Osteoblast (primary cell): ENCODE results near the gene EIF3J. TPM values are rescaled to one million over a fixed set of nuclear protein-coding genes. Genes with fewer than 3 reads are reported as not detected.

Source experiments
- DNase-seq: peaks from one replicate; pipeline ENCODE4 v3.0.0; 2011; ENCODE audit warnings: low spot score, mixed read lengths; ENCODE audit not compliant: insufficient read length; ENCODE audit errors: missing footprints
- H2AFZ ChIP-seq: 2 replicates; pipeline ENCODE4 v1.6.0; 2011; ENCODE audit warnings: mild to moderate bottlenecking, low read length
- H3K27ac ChIP-seq: 2 replicates; pipeline ENCODE4 v1.5.1; 2011; ENCODE audit warnings: mild to moderate bottlenecking, low read depth, low read length, moderate library complexity
- H3K27me3 ChIP-seq: 2 replicates; pipeline ENCODE4 v1.6.0; 2012; ENCODE audit warnings: mild to moderate bottlenecking, control low read depth, inconsistent platforms, low read length, moderate library complexity; ENCODE audit not compliant: insufficient read depth
- H3K36me3 ChIP-seq: 2 replicates; pipeline ENCODE4 v1.5.1; 2011; ENCODE audit warnings: mild to moderate bottlenecking, low read length, control low read depth, moderate library complexity; ENCODE audit not compliant: insufficient read depth
- H3K4me1 ChIP-seq: 2 replicates; pipeline ENCODE4 v1.5.1; 2011; ENCODE audit warnings: mild to moderate bottlenecking, low read length, control low read depth, moderate library complexity; ENCODE audit not compliant: insufficient read depth
- H3K4me2 ChIP-seq: 2 replicates; pipeline ENCODE4 v1.6.0; 2011; ENCODE audit warnings: mild to moderate bottlenecking, low read length; ENCODE audit not compliant: insufficient read depth
- H3K4me3 ChIP-seq: fragments of 200-600 bp; sonication (generic); 3 replicates; pipeline ENCODE4 v1.5.1; 2012; ENCODE audit warnings: mild to moderate bottlenecking, low read length, inconsistent platforms; ENCODE audit not compliant: insufficient read depth
- H3K79me2 ChIP-seq: 2 replicates; pipeline ENCODE4 v1.6.0; 2012; ENCODE audit warnings: mild to moderate bottlenecking, low read length, control low read depth, inconsistent platforms; ENCODE audit not compliant: insufficient read depth
- H3K9me3 ChIP-seq: 2 replicates; pipeline ENCODE4 v1.5.1; 2011; ENCODE audit warnings: low read depth, low read length, control low read depth
- H4K20me1 ChIP-seq: 2 replicates; pipeline ENCODE4 v1.6.0; 2012; ENCODE audit warnings: mild to moderate bottlenecking, low read length, control low read depth; ENCODE audit not compliant: insufficient read depth
- total RNA-seq: library from RNA; depleted of rRNA; stranded (reverse); fragments of >200 nt; gene quantifications from 2 replicates; pipeline ENCODE4 v1.2.3, GENCODE V29; 2012
- TF ChIP-seq, protein P1 (sequence below): IDR thresholded peaks from 2 replicates; pipeline ENCODE4 v1.5.1; 2011; ENCODE audit warnings: mild to moderate bottlenecking, low read depth, low read length, moderate library complexity; ENCODE audit errors: extremely low read depth

EIF3J gene
- total RNA-seq, 1 donor, result 36.2 TPM

GRCh38 chr15:44570361-44570760 is 33.4 kb downstream of the EIF3J start:
- no peak overlapping the region for H3K27ac ChIP-seq
- TF ChIP-seq, protein P1, sequence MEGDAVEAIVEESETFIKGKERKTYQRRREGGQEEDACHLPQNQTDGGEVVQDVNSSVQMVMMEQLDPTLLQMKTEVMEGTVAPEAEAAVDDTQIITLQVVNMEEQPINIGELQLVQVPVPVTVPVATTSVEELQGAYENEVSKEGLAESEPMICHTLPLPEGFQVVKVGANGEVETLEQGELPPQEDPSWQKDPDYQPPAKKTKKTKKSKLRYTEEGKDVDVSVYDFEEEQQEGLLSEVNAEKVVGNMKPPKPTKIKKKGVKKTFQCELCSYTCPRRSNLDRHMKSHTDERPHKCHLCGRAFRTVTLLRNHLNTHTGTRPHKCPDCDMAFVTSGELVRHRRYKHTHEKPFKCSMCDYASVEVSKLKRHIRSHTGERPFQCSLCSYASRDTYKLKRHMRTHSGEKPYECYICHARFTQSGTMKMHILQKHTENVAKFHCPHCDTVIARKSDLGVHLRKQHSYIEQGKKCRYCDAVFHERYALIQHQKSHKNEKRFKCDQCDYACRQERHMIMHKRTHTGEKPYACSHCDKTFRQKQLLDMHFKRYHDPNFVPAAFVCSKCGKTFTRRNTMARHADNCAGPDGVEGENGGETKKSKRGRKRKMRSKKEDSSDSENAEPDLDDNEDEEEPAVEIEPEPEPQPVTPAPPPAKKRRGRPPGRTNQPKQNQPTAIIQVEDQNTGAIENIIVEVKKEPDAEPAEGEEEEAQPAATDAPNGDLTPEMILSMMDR, result no peak
- H3K4me2 ChIP-seq, result no peak overlapping the region
- H3K36me3 ChIP-seq, result peaks cover 46% of the 10 kb centered on the region
- H3K27me3 ChIP-seq, result no peaks in the 10 kb centered on the region
- no peaks in the 10 kb centered on the region for H3K79me2 ChIP-seq
- H3K4me1 ChIP-seq, result no peaks in the 10 kb centered on the region
- H3K4me3 ChIP-seq, result no peak overlapping the region
- DNase-seq, result no peak
- no peak overlapping the region for H2AFZ ChIP-seq
- H4K20me1 ChIP-seq, result no peaks in the 10 kb centered on the region
- H3K9me3 ChIP-seq, result no peaks in the 10 kb centered on the region

GRCh38 chr15:44573386-44573785 is 36.4 kb downstream of the EIF3J start:
- Histone ChIP-seq H2AFZ (no peak overlapping the region), H3K36me3 (peaks cover 26% of the 10 kb centered on the region), H3K4me3 (no peak overlapping the region), H3K4me2 (no peak overlapping the region), H3K4me1 (no peaks in the 10 kb centered on the region), H4K20me1 (no peaks in the 10 kb centered on the region), H3K27ac (no peak overlapping the region), H3K79me2 (peaks cover 3% of the 10 kb centered on the region), H3K9me3 (no peaks in the 10 kb centered on the region), H3K27me3 (no peaks in the 10 kb centered on the region)
- no peak for DNase-seq
- TF ChIP-seq, protein P1, result no peak

GRCh38 chr15:44574734-44575133 is 37.8 kb downstream of the EIF3J start:
- H3K27me3 ChIP-seq, result no peaks in the 10 kb centered on the region
- peaks cover 3% of the 10 kb centered on the region for H3K79me2 ChIP-seq
- no peak overlapping the region for H2AFZ ChIP-seq
- no peaks in the 10 kb centered on the region for H3K4me1 ChIP-seq
- no peak for DNase-seq
- no peaks in the 10 kb centered on the region for H4K20me1 ChIP-seq
- peaks cover 18% of the 10 kb centered on the region for H3K36me3 ChIP-seq
- no peak overlapping the region for H3K4me3 ChIP-seq
- TF ChIP-seq, protein P1, result no peak
- no peak overlapping the region for H3K4me2 ChIP-seq
- H3K27ac ChIP-seq, result no peak overlapping the region
- no peaks in the 10 kb centered on the region for H3K9me3 ChIP-seq

DNA sequence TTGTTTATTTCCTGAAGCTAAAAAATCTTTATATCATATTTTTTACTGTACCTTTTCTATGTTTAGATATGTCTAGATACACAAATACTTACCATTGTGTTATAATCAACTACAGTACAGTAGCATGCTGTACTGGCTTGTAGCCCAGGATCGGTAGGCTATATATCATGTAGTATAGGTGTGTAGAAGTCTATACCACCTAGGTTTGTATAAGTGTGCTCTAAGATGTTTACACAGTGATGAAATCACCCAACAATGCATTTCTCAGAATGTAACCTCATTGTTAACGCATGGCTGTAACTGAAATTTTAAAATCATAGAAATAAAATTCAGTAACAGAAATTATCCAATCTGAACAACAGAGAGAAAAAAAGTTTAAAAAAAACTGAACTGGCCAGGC is 43.2 kb downstream of the EIF3J start:
- no peak overlapping the region for H2AFZ ChIP-seq
- H3K27me3 ChIP-seq, result no peaks in the 10 kb centered on the region
- peaks cover 20% of the 10 kb centered on the region for H3K36me3 ChIP-seq
- H3K79me2 ChIP-seq, result peaks cover 3% of the 10 kb centered on the region
- no peaks in the 10 kb centered on the region for H3K9me3 ChIP-seq
- H3K27ac ChIP-seq, result no peak overlapping the region
- no peak overlapping the region for H3K4me3 ChIP-seq
- H3K4me1 ChIP-seq, result no peaks in the 10 kb centered on the region
- TF ChIP-seq, protein P1, result no peak
- H4K20me1 ChIP-seq, result no peaks in the 10 kb centered on the region
- no peak for DNase-seq
- H3K4me2 ChIP-seq, result no peak overlapping the region
